Esophagus squamous epithelium (tissue), 4 donors: Measurements from ENCODE around the gene MOB2.

Source experiments
- CTCF ChIP-seq, 6 experiments: fragments of 450-650 bp in 4 of 6; fragments of 200-600 bp in 2 of 6; sonication (generic) in 2 of 6; IDR thresholded peaks; one replicate each; pipeline ENCODE4 v1.5.1; 2016 to 2019; ENCODE audit warnings: antibody characterized with exemption in 6 of 6, mild to moderate bottlenecking in 4 of 6, moderate library complexity in 4 of 6
- POLR2A ChIP-seq, 4 donors: fragments of 450-650 bp; IDR thresholded peaks; one replicate each; pipeline ENCODE4 v1.6.1; 2017; ENCODE audit warnings: antibody characterized with exemption in 4 of 4, mild to moderate bottlenecking in 4 of 4, moderate library complexity in 3 of 4

GRCh38 chr11:1496091-1496760 lies 9.6 kb upstream of the MOB2 start:
- TF ChIP-seq CTCF (IDR thresholded peaks at IDR 0.05) (peak in 1 of 6 experiments; percentile 9), POLR2A (IDR thresholded peaks at IDR 0.05) (no peak)
